GM21576 (cell line): ENCODE measurements around the gene MYO9B.

Experiments
- ATAC-seq: cut with Tn5 transposase; IDR thresholded peaks from one replicate; pipeline ENCODE4 v1.9.1; 2021; ENCODE audit warnings: mild to moderate bottlenecking, moderate library complexity; ENCODE audit not compliant: unreplicated experiment

MYO9B gene, protein sequence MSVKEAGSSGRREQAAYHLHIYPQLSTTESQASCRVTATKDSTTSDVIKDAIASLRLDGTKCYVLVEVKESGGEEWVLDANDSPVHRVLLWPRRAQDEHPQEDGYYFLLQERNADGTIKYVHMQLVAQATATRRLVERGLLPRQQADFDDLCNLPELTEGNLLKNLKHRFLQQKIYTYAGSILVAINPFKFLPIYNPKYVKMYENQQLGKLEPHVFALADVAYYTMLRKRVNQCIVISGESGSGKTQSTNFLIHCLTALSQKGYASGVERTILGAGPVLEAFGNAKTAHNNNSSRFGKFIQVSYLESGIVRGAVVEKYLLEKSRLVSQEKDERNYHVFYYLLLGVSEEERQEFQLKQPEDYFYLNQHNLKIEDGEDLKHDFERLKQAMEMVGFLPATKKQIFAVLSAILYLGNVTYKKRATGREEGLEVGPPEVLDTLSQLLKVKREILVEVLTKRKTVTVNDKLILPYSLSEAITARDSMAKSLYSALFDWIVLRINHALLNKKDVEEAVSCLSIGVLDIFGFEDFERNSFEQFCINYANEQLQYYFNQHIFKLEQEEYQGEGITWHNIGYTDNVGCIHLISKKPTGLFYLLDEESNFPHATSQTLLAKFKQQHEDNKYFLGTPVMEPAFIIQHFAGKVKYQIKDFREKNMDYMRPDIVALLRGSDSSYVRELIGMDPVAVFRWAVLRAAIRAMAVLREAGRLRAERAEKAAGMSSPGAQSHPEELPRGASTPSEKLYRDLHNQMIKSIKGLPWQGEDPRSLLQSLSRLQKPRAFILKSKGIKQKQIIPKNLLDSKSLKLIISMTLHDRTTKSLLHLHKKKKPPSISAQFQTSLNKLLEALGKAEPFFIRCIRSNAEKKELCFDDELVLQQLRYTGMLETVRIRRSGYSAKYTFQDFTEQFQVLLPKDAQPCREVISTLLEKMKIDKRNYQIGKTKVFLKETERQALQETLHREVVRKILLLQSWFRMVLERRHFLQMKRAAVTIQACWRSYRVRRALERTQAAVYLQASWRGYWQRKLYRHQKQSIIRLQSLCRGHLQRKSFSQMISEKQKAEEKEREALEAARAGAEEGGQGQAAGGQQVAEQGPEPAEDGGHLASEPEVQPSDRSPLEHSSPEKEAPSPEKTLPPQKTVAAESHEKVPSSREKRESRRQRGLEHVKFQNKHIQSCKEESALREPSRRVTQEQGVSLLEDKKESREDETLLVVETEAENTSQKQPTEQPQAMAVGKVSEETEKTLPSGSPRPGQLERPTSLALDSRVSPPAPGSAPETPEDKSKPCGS (N-terminal part only)

DNA sequence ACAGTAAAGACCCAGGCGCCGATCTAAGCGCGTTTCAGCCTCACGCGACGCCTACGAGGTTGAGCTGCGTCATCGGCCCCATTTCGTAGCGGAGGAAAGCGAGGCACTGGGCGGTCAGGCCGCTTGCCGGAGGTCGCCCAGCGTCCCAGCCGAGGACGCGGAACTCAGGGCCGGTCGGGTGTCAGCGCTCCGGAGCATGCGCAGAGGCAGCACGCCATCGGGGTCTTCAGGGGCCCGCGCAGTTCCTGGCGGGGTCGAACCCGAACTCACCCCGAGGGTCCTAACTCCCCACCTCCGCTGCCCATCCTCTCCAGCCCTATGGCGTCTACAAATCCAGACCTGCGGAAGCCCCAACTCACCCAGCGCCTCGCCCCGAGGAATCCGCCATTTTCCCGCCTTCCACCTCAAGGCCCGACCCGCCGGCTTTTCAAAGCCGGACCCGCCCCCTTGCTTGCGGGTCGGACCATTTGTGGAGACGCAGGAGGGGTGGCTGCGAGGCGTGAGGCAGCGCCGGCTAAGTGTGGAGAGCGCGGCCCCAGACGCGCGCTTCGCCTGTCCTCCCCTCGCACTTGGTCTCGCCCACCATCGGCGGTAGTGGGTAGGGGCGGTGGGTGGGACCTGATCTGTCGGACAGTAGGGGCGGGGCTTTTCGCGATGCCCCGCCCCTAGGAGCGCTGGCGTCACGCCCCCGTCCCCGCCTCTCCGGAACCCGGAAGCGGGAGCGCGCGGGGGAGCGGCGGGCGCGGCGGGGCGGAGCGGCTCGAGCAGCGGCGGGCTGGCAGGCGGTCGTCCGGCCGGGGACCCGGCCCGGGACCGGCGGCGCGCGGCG, at the start of gene MYO9B, which contains the start of gene HAUS8:
Gene MYO9B, plus strand, starts transcription at position 743 of the 829 bp plus-strand sequence. CDS start 25,941 bp downstream, outside the sequence.
Gene HAUS8, minus strand, starts transcription at position 418 of the 829 bp plus-strand sequence. Its CDS starts 30 bp downstream, at position 388.
- peak; percentile 66 for ATAC-seq

GRCh38 chr19:17025991-17026658, 49.5 kb upstream of the MYO9B start:
- ATAC-seq, result no peak

DNA sequence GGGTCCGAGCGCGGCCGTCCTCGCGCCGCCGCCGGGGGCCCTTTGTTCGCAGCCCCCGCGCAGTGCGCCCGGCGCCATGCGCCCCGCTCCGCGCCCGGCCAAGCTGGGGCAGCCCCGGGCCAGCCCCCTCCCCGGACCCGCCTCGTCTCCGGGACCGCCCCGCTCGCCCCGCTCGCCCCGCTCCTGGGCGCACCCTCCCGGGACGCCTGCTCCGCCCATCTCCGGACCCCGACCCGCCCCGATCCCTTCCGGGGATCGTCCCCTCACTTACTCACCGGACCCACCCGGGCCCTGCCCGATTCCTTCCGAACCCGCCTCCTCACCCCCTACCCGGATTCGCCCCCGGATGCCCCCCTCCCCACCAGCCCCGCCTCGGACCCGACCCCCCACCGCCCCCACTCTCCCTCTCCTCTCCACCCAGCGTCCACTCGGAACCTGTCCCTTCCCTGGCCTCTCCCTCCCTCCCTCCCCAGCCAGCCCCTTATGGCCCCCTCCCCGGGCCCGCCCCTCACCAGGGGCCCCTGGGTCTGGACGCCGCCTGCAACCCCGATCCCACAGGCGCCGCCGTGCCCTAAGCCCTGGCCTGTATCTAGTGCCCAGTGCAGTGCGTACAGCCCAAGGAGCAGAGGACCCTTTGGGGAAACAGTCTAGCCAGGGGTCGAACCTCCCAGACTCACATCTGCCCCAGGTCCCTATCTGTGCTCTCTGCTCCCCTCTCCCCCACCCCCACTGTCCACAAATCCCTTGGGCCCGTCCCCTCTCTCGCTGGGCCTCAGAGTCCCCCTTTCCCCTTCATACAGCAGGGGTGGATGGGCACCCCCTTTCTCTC, 48.7 kb upstream of the MYO9B start, which contains the start of gene CPAMD8:
Gene CPAMD8, minus strand, starts transcription at position 105 of the 829 bp plus-strand sequence. CDS start 168 bp downstream, outside the sequence.
- no peak for ATAC-seq

- no peak for ATAC-seq
These were observed 48.0 kb upstream of the MYO9B start for GRCh38 chr19:17027535-17027975.

GRCh38 chr19:17031741-17032140, 43.8 kb upstream of the MYO9B start:
- no peak for ATAC-seq

DNA sequence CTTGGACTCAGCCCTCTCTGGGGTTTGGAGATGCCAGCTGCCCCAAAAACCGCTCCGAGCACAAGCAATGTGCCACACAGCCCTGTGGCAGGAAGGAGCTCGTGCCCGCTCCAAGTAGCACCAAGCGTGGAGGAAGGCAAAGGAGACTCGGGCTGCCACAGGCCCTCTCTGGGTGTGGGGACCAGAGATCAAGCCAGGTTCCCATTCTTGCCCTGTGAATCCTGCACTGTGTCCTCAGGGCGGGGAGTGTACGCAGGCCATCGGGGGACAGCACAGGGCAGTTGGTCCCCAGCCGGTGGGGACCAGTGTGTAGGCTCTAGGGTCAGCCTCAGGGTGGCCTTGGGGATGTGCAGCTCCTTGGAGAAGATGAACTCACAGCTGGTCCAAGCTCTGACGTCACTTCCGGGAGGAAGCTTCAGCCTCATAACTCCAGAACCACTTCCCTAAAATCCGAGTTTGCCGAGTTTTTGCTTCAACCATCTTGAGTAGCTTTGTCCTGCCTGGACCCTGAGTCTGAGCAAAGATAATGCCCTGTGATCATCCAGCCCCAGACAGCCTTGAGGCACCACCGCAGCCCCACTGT, 39.6 kb upstream of the MYO9B start:
- no peak for ATAC-seq

DNA sequence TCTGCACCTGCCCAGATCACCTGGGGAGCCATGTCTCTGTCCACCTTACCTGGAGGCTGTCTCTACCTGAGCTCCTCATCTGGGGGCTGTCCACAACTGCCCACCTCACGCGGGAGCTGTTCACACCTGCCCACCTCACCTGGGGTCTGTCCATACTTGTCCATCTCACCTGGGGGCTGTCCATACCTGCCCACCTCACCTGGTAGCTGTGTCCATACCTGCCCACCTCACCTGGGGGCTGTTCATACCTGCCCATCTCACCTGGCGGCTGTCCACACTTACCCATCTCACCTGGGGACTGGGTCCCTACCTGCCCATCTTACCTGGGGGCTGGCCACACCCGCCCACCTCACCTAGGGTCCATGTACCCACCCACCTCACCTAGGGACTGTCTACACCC, 38.9 kb upstream of the MYO9B start:
- ATAC-seq, result no peak

- ATAC-seq, result no peak
These were observed 38.4 kb upstream of the MYO9B start for GRCh38 chr19:17037184-17037583.

DNA sequence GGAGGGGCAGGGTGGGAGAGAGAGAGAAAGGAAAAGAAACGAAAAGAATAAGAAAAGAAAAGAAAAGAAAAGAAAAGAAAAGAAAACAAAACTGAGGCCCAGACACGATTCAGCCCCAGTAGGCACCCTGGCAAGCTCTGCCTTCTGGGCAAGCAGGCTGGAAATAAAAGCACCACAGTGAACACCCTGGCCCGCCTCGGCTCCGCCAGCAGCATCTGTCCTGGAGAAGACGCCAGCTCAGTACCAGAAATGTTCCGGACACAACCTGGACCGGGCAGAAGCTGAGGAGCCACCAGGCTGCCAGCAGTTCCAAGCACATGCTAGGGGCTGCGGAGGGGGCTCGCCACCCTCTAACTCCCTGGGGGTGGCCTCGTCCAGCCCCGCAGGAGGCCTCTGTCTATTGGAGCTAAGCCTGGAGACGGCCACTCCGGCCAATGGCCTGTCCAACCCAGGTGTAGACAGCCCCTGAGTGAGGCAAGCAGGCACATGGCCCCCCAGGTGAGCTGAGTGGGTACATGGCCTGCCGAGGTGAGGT, 37.5 kb upstream of the MYO9B start:
- ATAC-seq, result no peak

DNA sequence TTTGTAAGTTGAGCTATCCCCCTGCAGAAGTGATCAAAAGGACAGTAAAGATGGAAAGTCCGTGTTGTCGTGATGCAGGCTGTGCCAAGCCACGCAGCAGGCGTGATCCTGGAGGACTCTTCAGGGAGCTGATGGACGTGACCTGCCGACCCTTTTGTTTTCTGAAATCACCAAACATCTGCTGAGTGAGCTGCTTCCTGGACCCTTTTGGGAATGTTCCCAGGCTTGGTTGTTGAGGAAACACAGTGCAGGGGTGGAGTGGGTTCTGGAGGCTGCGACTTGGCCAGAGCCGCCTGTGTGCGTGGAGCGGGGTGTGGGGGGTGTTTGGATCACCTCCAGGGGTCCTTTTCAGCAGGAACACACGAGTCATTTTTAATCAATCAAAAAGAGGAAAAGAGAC, 33.6 kb upstream of the MYO9B start:
- no peak for ATAC-seq

DNA sequence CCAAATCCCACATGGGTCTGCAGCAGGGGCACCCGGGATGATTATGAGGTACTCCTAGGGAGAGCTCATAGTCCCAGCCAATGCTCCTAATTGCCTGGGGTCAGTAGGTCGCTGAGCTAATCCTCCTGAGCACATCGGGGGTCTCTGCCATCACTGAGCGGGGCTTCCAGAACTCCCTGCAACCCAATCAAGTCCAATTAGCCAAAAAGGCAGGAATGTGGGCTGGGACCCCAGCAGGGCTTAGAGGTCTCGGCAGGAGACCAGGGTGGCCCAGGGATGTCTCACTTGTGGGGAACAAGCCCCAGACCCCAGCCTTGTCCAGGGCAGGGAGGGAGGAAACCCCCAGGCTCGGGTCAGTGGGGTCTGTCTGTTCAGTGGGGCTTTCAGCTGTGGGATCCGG, 31.8 kb upstream of the MYO9B start:
- no peak for ATAC-seq

GRCh38 chr19:17045907-17046502, 29.6 kb upstream of the MYO9B start:
- no peak for ATAC-seq

- no peak for ATAC-seq
These were observed 26.6 kb upstream of the MYO9B start for GRCh38 chr19:17048885-17049453.

- no peak for ATAC-seq
These were observed 25.8 kb upstream of the MYO9B start for GRCh38 chr19:17049711-17050280.

GRCh38 chr19:17052439-17052838, 23.1 kb upstream of the MYO9B start:
- ATAC-seq, result no peak

DNA sequence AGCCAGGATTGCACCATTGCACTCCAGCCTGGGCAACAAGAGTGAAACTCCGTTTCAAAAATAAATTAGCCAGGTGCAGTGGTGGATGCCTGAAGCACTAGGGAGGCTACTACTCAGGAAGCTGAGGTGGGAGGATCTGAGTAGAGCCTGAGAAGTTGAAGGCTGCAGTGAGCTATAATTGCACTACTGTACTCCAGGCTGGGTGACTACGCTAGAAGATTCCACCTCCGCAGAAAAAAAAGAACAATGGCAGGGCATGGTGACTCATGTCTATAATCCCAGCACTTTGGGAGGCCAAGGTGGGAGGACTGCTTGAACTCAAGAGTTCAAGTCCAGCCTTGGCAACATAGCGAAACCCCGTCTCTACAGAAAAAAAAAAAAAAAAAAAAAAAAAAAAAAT, 20.8 kb upstream of the MYO9B start:
- ATAC-seq, result no peak

DNA sequence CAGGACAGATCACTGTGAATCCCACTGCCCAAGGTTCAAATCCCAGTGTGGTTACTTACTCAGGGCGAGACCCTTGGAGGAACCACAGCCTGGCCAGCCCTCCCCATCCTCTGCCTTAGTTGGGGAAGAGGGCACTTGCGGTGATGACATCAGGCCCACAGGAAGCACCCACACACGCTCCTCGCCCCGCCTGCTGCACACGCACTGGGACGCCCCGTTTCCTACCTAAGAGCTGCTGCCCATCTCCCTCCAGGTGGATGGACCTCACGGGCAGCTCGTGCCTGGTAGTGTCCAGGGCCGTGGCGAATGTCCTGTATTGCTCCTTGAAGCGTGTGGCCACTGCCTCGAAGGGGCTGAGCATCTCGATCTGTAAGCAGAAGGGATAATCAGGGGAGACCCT, 19.9 kb upstream of the MYO9B start:
- no peak for ATAC-seq
